ENCODE results near the gene PODXL. TPM values are rescaled to one million over a fixed set of nuclear protein-coding genes. Genes with fewer than 3 reads are reported as not detected.

PODXL gene
- total RNA-seq, 1 experiment from 2014 or later: 1.6 TPM

- BruUV-seq (replicated peaks): no TSS peak
- intact Hi-C loops (cut with micrococcal nuclease): no loop called here
Measured at GRCh38 chr7:131493581-131493980, 62.8 kb downstream of the PODXL start.

GRCh38 chr7:131493081-131493480 is 63.3 kb downstream of the PODXL start:
- Mint-ChIP-seq H3K4me1 (ENCODE audit: insufficient read depth, unreplicated experiment) (no peaks in the 10 kb centered on the region), H3K27ac (ENCODE audit: low read depth, unreplicated experiment) (no peak overlapping the region), H3K36me3 (ENCODE audit: insufficient read depth, unreplicated experiment) (peaks cover 19% of the 10 kb centered on the region), H3K4me3 (ENCODE audit: unreplicated experiment) (no peak overlapping the region), H3K9me3 (ENCODE audit: unreplicated experiment) (no peaks in the 10 kb centered on the region), H3K27me3 (ENCODE audit: insufficient read depth, unreplicated experiment) (no peaks in the 10 kb centered on the region)
- no peak for DNase-seq (ENCODE audit: unreplicated experiment)
- BruUV-seq (replicated peaks): no TSS peak
- ChIA-PET POLR2A (interaction anchor here (0.8 to 1.3 kb wide), 2 partner anchors 10 to 12 kb away, joined by 3 read pairs; no protein-coding TSS in a partner anchor), CTCF (interaction anchor here (0.5 to 1.7 kb wide), 11 partner anchors 10 to 1429 kb away, joined by 3 to 24 read pairs (median 3); no protein-coding TSS in a partner anchor)
- TF ChIP-seq CTCF (IDR thresholded peaks at IDR 0.05; ENCODE audit: unreplicated experiment): no peak
- intact Hi-C loops (cut with micrococcal nuclease): no loop called here

More at GRCh38 chr7:131493581-131493980, 62.8 kb downstream of the PODXL start:
- H3K36me3 Mint-ChIP-seq (ENCODE audit: insufficient read depth, unreplicated experiment): peaks cover 14% of the 10 kb centered on the region
- H3K4me1 Mint-ChIP-seq (ENCODE audit: insufficient read depth, unreplicated experiment): no peaks in the 10 kb centered on the region
- H3K27ac Mint-ChIP-seq (ENCODE audit: low read depth, unreplicated experiment): no peak overlapping the region
- CTCF ChIA-PET: interaction anchor here (0.6 to 1.7 kb wide), 8 partner anchors 9 to 1430 kb away, joined by 3 to 24 read pairs (median 3); no protein-coding TSS in a partner anchor
- DNase-seq (ENCODE audit: unreplicated experiment): no peak
- H3K4me3 Mint-ChIP-seq (ENCODE audit: unreplicated experiment): no peak overlapping the region
- H3K27me3 Mint-ChIP-seq (ENCODE audit: insufficient read depth, unreplicated experiment): no peaks in the 10 kb centered on the region
- TF ChIP-seq CTCF (IDR thresholded peaks at IDR 0.05; ENCODE audit: unreplicated experiment): no peak
- POLR2A ChIA-PET: interaction anchor here (1.3 kb wide), 1 partner anchor 11 kb away, joined by 3 read pairs; no protein-coding TSS in a partner anchor
- H3K9me3 Mint-ChIP-seq (ENCODE audit: unreplicated experiment): no peaks in the 10 kb centered on the region

- ChIA-PET POLR2A (no interaction called here), CTCF (interaction anchor here (0.6 to 1.1 kb wide), 3 partner anchors 13 to 1882 kb away, joined by 3 to 8 read pairs (median 5); no protein-coding TSS in a partner anchor)
- no peak for TF ChIP-seq CTCF (IDR thresholded peaks at IDR 0.05; ENCODE audit: unreplicated experiment)
- Mint-ChIP-seq H3K9me3 (ENCODE audit: unreplicated experiment) (no peaks in the 10 kb centered on the region), H3K4me1 (ENCODE audit: insufficient read depth, unreplicated experiment) (no peaks in the 10 kb centered on the region), H3K27ac (ENCODE audit: low read depth, unreplicated experiment) (no peak overlapping the region), H3K27me3 (ENCODE audit: insufficient read depth, unreplicated experiment) (no peaks in the 10 kb centered on the region), H3K4me3 (ENCODE audit: unreplicated experiment) (no peak overlapping the region), H3K36me3 (ENCODE audit: insufficient read depth, unreplicated experiment) (peaks cover 21% of the 10 kb centered on the region)
- intact Hi-C loops (cut with micrococcal nuclease): no loop called here
- no peak for DNase-seq (ENCODE audit: unreplicated experiment)
- BruUV-seq (replicated peaks): no TSS peak
Measured at GRCh38 chr7:131489881-131490280, 66.5 kb downstream of the PODXL start.

- no peak for TF ChIP-seq CTCF (IDR thresholded peaks at IDR 0.05; ENCODE audit: unreplicated experiment)
- DNase-seq (ENCODE audit: unreplicated experiment): no peak
- Mint-ChIP-seq H3K4me1 (ENCODE audit: insufficient read depth, unreplicated experiment) (no peaks in the 10 kb centered on the region), H3K36me3 (ENCODE audit: insufficient read depth, unreplicated experiment) (peaks cover 21% of the 10 kb centered on the region), H3K4me3 (ENCODE audit: unreplicated experiment) (no peak overlapping the region), H3K27me3 (ENCODE audit: insufficient read depth, unreplicated experiment) (no peaks in the 10 kb centered on the region), H3K27ac (ENCODE audit: low read depth, unreplicated experiment) (no peak overlapping the region), H3K9me3 (ENCODE audit: unreplicated experiment) (no peaks in the 10 kb centered on the region)
- intact Hi-C loops (cut with micrococcal nuclease): no loop called here
- BruUV-seq (replicated peaks): no TSS peak
- POLR2A ChIA-PET: no interaction called here
- CTCF ChIA-PET: interaction anchor here (1.3 kb wide), 1 partner anchor 11 kb away, joined by 4 read pairs; no protein-coding TSS in a partner anchor
Measured at GRCh38 chr7:131489196-131489595, 67.2 kb downstream of the PODXL start.

Measured in MCF 10A (cell line).